H9 (cell line): Measurements from ENCODE around the gene PCDH9. TPM values are rescaled to one million over a fixed set of nuclear protein-coding genes. Genes with fewer than 3 reads are reported as not detected.

Experiments used
- DNase-seq: peaks from one replicate; pipeline ENCODE4 v3.0.0-alpha.2; 2017
- H2AFZ ChIP-seq: one replicate; pipeline ENCODE4 v1.6.1; 2013; ENCODE audit warnings: mild to moderate bottlenecking, low read length, control low read depth, moderate library complexity
- H2AK5ac ChIP-seq: 2 replicates; pipeline ENCODE4 v1.6.1; 2013; ENCODE audit warnings: low read length, control low read depth, mixed read lengths; ENCODE audit not compliant: insufficient read length
- H2BK120ac ChIP-seq: one replicate; pipeline ENCODE4 v1.6.1; 2013; ENCODE audit warnings: low read depth, mild to moderate bottlenecking, low read length, control low read depth, inconsistent platforms; ENCODE audit not compliant: poor library complexity, severe bottlenecking
- H2BK12ac ChIP-seq: 2 replicates; pipeline ENCODE4 v1.6.1; 2013; ENCODE audit warnings: low read length, control low read depth, mixed read lengths, low read depth; ENCODE audit not compliant: insufficient read length
- H2BK15ac ChIP-seq: 2 replicates; pipeline ENCODE4 v1.6.1; 2013; ENCODE audit warnings: low read depth, low read length, control low read depth
- H2BK20ac ChIP-seq: one replicate; pipeline ENCODE4 v1.6.1; 2013; ENCODE audit warnings: low read depth, mild to moderate bottlenecking, low read length, control low read depth, inconsistent platforms; ENCODE audit not compliant: poor library complexity, severe bottlenecking
- H2BK5ac ChIP-seq: 2 replicates; pipeline ENCODE4 v1.6.1; 2013; ENCODE audit warnings: low read length, control low read depth, mixed read lengths; ENCODE audit not compliant: insufficient read length
- H3K14ac ChIP-seq: 2 replicates; pipeline ENCODE4 v1.6.1; 2013; ENCODE audit warnings: low read length, control low read depth; ENCODE audit not compliant: insufficient read depth
- H3K18ac ChIP-seq: 2 replicates; pipeline ENCODE4 v1.6.1; 2013; ENCODE audit warnings: low read depth, mild to moderate bottlenecking, mixed read lengths, low read length, control low read depth; ENCODE audit not compliant: insufficient read length
- H3K23ac ChIP-seq: 2 replicates; pipeline ENCODE4 v1.6.1; 2013; ENCODE audit warnings: low read length, control low read depth, mixed read lengths, low read depth; ENCODE audit not compliant: insufficient read length
- H3K23me2 ChIP-seq: 2 replicates; pipeline ENCODE4 v1.6.1; 2013; ENCODE audit warnings: low read depth, mild to moderate bottlenecking, mixed read lengths, low read length, control low read depth; ENCODE audit not compliant: insufficient read length, poor library complexity, severe bottlenecking
- H3K27ac ChIP-seq: 2 replicates; pipeline ENCODE4 v1.5.1; 2013; ENCODE audit warnings: low read length, control low read depth, mixed read lengths, low read depth; ENCODE audit not compliant: insufficient read length
- H3K27me3 ChIP-seq: 2 replicates; pipeline ENCODE4 v1.6.1; 2013; ENCODE audit warnings: low read length, control low read depth, inconsistent platforms; ENCODE audit not compliant: insufficient read depth
- H3K4ac ChIP-seq: 2 replicates; pipeline ENCODE4 v1.6.1; 2013; ENCODE audit warnings: low read depth, mild to moderate bottlenecking, control low read depth, inconsistent platforms, low read length, moderate library complexity
- H3K4me1 ChIP-seq: 2 replicates; pipeline ENCODE4 v1.6.1; 2013; ENCODE audit warnings: low read length, control low read depth, inconsistent platforms; ENCODE audit not compliant: insufficient read depth
- H3K4me2 ChIP-seq: 2 replicates; pipeline ENCODE4 v1.6.1; 2013; ENCODE audit warnings: low read length, control low read depth, mixed read lengths; ENCODE audit not compliant: insufficient read length, insufficient read depth
- H3K56ac ChIP-seq: 2 replicates; pipeline ENCODE4 v1.6.1; 2013; ENCODE audit warnings: low read depth, mild to moderate bottlenecking, mixed read lengths, low read length, control low read depth; ENCODE audit not compliant: insufficient read length
- H3K79me1 ChIP-seq: 2 replicates; pipeline ENCODE4 v1.6.1; 2013; ENCODE audit warnings: low read depth, mild to moderate bottlenecking, moderate library complexity, low read length, control low read depth, inconsistent platforms; ENCODE audit not compliant: insufficient read depth, poor library complexity, severe bottlenecking
- H3K79me2 ChIP-seq: 2 replicates; pipeline ENCODE4 v1.6.1; 2013; ENCODE audit warnings: low read length, control low read depth, inconsistent platforms; ENCODE audit not compliant: insufficient read depth
- H3K9ac ChIP-seq: 2 replicates; pipeline ENCODE4 v1.6.1; 2013; ENCODE audit warnings: low read length, control low read depth, mixed read lengths; ENCODE audit not compliant: insufficient read length; ENCODE audit errors: extremely low read depth
- H3K9me3 ChIP-seq: one replicate; pipeline ENCODE4 v1.6.1; 2013; ENCODE audit warnings: low read depth, low read length, inconsistent platforms; ENCODE audit not compliant: control insufficient read depth
- H3T11ph ChIP-seq: one replicate; pipeline ENCODE4 v1.6.1; 2013; ENCODE audit warnings: mild to moderate bottlenecking, low read length, control low read depth, inconsistent platforms
- H4K20me1 ChIP-seq: one replicate; pipeline ENCODE4 v1.6.1; 2013; ENCODE audit not compliant: control insufficient read depth, insufficient read length, insufficient read depth
- H4K5ac ChIP-seq: 2 replicates; pipeline ENCODE4 v1.6.1; 2013; ENCODE audit warnings: low read depth, mild to moderate bottlenecking, mixed read lengths, low read length, control low read depth; ENCODE audit not compliant: insufficient read length
- H4K8ac ChIP-seq: replicated peaks from 2 replicates; pipeline ENCODE4 v1.6.1; 2013; ENCODE audit warnings: low read length, control low read depth, mixed read lengths, low read depth; ENCODE audit not compliant: insufficient read length
- H4K91ac ChIP-seq: 2 replicates; pipeline ENCODE4 v1.6.1; 2013; ENCODE audit warnings: low read depth, mild to moderate bottlenecking, moderate library complexity, mixed read lengths, low read length, control low read depth; ENCODE audit not compliant: insufficient read length
- H3K27ac Mint-ChIP-seq, 3 experiments: 2 replicates in 2 of 3; 3 replicates in 1 of 3; pipeline ENCODE4 v1.8.0; 2020 to 2021; ENCODE audit warnings: mixed read lengths in 3 of 3, mild to moderate bottlenecking in 1 of 3, moderate library complexity in 1 of 3
- H3K27me3 Mint-ChIP-seq: 2 replicates; pipeline ENCODE4 v1.8.0; 2021; ENCODE audit warnings: low read depth, mild to moderate bottlenecking, moderate library complexity, mixed read lengths
- H3K36me3 Mint-ChIP-seq, 3 experiments: 2 replicates in 2 of 3; 3 replicates in 1 of 3; pipeline ENCODE4 v1.8.0; 2020 to 2021; ENCODE audit warnings: low read depth in 3 of 3, mixed read lengths in 3 of 3; ENCODE audit not compliant: insufficient read depth in 1 of 3
- H3K4me1 Mint-ChIP-seq, 2 experiments: 2 replicates each; pipeline ENCODE4 v1.8.0; 2020; ENCODE audit warnings: mixed read lengths in 2 of 2
- H3K4me3 Mint-ChIP-seq, 2 experiments: 2 replicates in 1 of 2; 3 replicates in 1 of 2; pipeline ENCODE4 v1.8.0; 2020 to 2021; ENCODE audit warnings: mild to moderate bottlenecking in 2 of 2, mixed read lengths in 2 of 2, moderate library complexity in 1 of 2
- H3K9me3 Mint-ChIP-seq, 2 experiments: 2 replicates in 1 of 2; 3 replicates in 1 of 2; pipeline ENCODE4 v1.8.0; 2020; ENCODE audit warnings: mild to moderate bottlenecking in 2 of 2, mixed read lengths in 2 of 2, moderate library complexity in 1 of 2
- CTCF ChIP-seq: fragments of 200-600 bp; sonication (generic); conservative IDR thresholded peaks from 3 replicates; pipeline ENCODE4 v1.8.0; 2021; ENCODE audit warnings: antibody characterized with exemption, mild to moderate bottlenecking
- WGBS: extraction: QIAGEN DNeasy Blood & Tissue Kit; methylation state at CpG from one replicate; pipeline ENCODE4 v1.1.7; 2013; ENCODE audit warnings: missing lambda C conversion rate, low lambda C conversion rate, mixed read lengths; ENCODE audit not compliant: insufficient read length; ENCODE audit errors: extremely low coverage; 5-methylcytosine and 5-hydroxymethylcytosine counted together
- total RNA-seq: library from RNA; stranded (reverse); gene quantifications from 2 replicates; pipeline ENCODE4 v1.2.1, GENCODE V29; 2021

The PCDH9 gene
- total RNA-seq, 1 experiment from 2014 or later, result 0.11 TPM

- Mint-ChIP-seq H3K4me3 (no peak overlapping the region), H3K27ac (no peak overlapping the region; a peak in 1 of 7 replicates), H3K36me3 (no peaks in the 10 kb centered on the region), H3K27me3 (no peaks in the 10 kb centered on the region), H3K9me3 (no peaks in the 10 kb centered on the region), H3K4me1 (peaks cover 4 to 5% of the 10 kb centered on the region in 2 experiments)
- Histone ChIP-seq H3K27me3 (no peaks in the 10 kb centered on the region), H3K9me3 (no peaks in the 10 kb centered on the region), H4K8ac (no peak overlapping the region), H3K79me2 (no peaks in the 10 kb centered on the region), H3K9ac (no peak overlapping the region), H2BK5ac (no peak overlapping the region), H3K23ac (no peak overlapping the region), H4K91ac (no peak overlapping the region), H3T11ph (no peak overlapping the region), H3K56ac (no peak overlapping the region), H3K4me2 (no peak overlapping the region), H4K5ac (no peak overlapping the region), H2AK5ac (no peak overlapping the region), H4K20me1 (no peaks in the 10 kb centered on the region), H2BK12ac (no peak overlapping the region), H3K23me2 (no peaks in the 10 kb centered on the region), H3K18ac (no peak overlapping the region), H3K27ac (no peak overlapping the region), H2BK120ac (no peak overlapping the region), H2AFZ (no peak overlapping the region), H3K79me1 (no peaks in the 10 kb centered on the region), H3K4me1 (no peaks in the 10 kb centered on the region), H3K4ac (no peak overlapping the region), H2BK20ac (no peak overlapping the region), H2BK15ac (no peak overlapping the region), H3K14ac (no peak overlapping the region)
- DNase-seq, result peak; percentile 31
- 0 out of 3 replicates have a peak, but pooled peaks have one; percentile 18 for TF ChIP-seq CTCF
- WGBS, result no CpG with 5 or more reads among the region's 7 CpGs
Observed at GRCh38 chr13:67156723-67157060, 73.4 kb downstream of the PCDH9 start.
